Osteocyte (in vitro differentiated cells): Measurements from ENCODE around the gene COL24A1. TPM values are rescaled to one million over a fixed set of nuclear protein-coding genes. Genes with fewer than 3 reads are reported as not detected.

ENCODE experiments used
- DNase-seq: peaks from one replicate; pipeline ENCODE4 v3.0.0; 2021; ENCODE audit warnings: mixed read lengths; ENCODE audit not compliant: unreplicated experiment; ENCODE audit errors: extremely low spot score
- H3K27ac Mint-ChIP-seq: one replicate; pipeline ENCODE4 v1.8.0; 2021; ENCODE audit warnings: mild to moderate bottlenecking, mixed read lengths; ENCODE audit not compliant: unreplicated experiment
- H3K27me3 Mint-ChIP-seq: one replicate; pipeline ENCODE4 v1.8.0; 2021; ENCODE audit warnings: mixed read lengths; ENCODE audit not compliant: unreplicated experiment
- H3K36me3 Mint-ChIP-seq: one replicate; pipeline ENCODE4 v1.8.0; 2021; ENCODE audit warnings: mixed read lengths; ENCODE audit not compliant: unreplicated experiment
- H3K4me1 Mint-ChIP-seq: one replicate; pipeline ENCODE4 v1.8.0; 2021; ENCODE audit warnings: mixed read lengths; ENCODE audit not compliant: unreplicated experiment
- H3K4me3 Mint-ChIP-seq: one replicate; pipeline ENCODE4 v1.8.0; 2021; ENCODE audit warnings: mild to moderate bottlenecking, moderate library complexity, mixed read lengths; ENCODE audit not compliant: unreplicated experiment
- H3K9me3 Mint-ChIP-seq: one replicate; pipeline ENCODE4 v1.8.0; 2021; ENCODE audit warnings: mixed read lengths; ENCODE audit not compliant: unreplicated experiment
- CTCF ChIP-seq: fragments of 200-600 bp; sonication (generic); IDR thresholded peaks from 2 replicates; pipeline ENCODE4 v1.5.0; 2021; ENCODE audit warnings: antibody characterized with exemption, mild to moderate bottlenecking, moderate library complexity
- total RNA-seq: library from RNA; stranded (reverse); gene quantifications from 2 replicates; pipeline ENCODE4 v1.2.1, GENCODE V29; 2021

Gene COL24A1
- total RNA-seq, 1 donor from 2014 or later, result 0.46 TPM

GRCh38 chr1:85952460-85952859 lies 204.1 kb downstream of the COL24A1 start:
- Mint-ChIP-seq H3K27ac (peak overlapping the region; percentile 52), H3K27me3 (no peaks in the 10 kb centered on the region), H3K4me1 (peaks cover 19% of the 10 kb centered on the region), H3K4me3 (no peak overlapping the region), H3K9me3 (no peaks in the 10 kb centered on the region), H3K36me3 (no peaks in the 10 kb centered on the region)
- TF ChIP-seq CTCF, result no peak
- DNase-seq, result no peak

- no peak overlapping the region for H3K27ac Mint-ChIP-seq
- peaks cover 10% of the 10 kb centered on the region for H3K4me1 Mint-ChIP-seq
- H3K36me3 Mint-ChIP-seq, result no peaks in the 10 kb centered on the region
- no peaks in the 10 kb centered on the region for H3K9me3 Mint-ChIP-seq
- H3K27me3 Mint-ChIP-seq, result no peaks in the 10 kb centered on the region
- no peak for TF ChIP-seq CTCF
- no peak for DNase-seq
- H3K4me3 Mint-ChIP-seq, result no peak overlapping the region
Measured at GRCh38 chr1:85947186-85947585, 209.4 kb downstream of the COL24A1 start.

- Mint-ChIP-seq H3K36me3 (no peaks in the 10 kb centered on the region), H3K27ac (no peak overlapping the region), H3K27me3 (no peaks in the 10 kb centered on the region), H3K9me3 (no peaks in the 10 kb centered on the region), H3K4me1 (peaks cover 27% of the 10 kb centered on the region), H3K4me3 (no peak overlapping the region)
- TF ChIP-seq CTCF, result no peak
- no peak for DNase-seq
Measured at GRCh38 chr1:85943945-85944344, 212.6 kb downstream of the COL24A1 start.

- H3K36me3 Mint-ChIP-seq, result no peaks in the 10 kb centered on the region
- peaks cover 27% of the 10 kb centered on the region for H3K4me1 Mint-ChIP-seq
- no peaks in the 10 kb centered on the region for H3K9me3 Mint-ChIP-seq
- H3K27me3 Mint-ChIP-seq, result no peaks in the 10 kb centered on the region
- no peak overlapping the region for H3K4me3 Mint-ChIP-seq
- H3K27ac Mint-ChIP-seq, result no peak overlapping the region
- TF ChIP-seq CTCF, result no peak
- no peak for DNase-seq
Measured at GRCh38 chr1:85943526-85943925, 213.0 kb downstream of the COL24A1 start.

GRCh38 chr1:85940656-85941306 lies 215.8 kb downstream of the COL24A1 start:
- TF ChIP-seq CTCF, result no peak
- Mint-ChIP-seq H3K4me3 (no peak overlapping the region), H3K9me3 (no peaks in the 10 kb centered on the region), H3K27me3 (no peaks in the 10 kb centered on the region), H3K36me3 (no peaks in the 10 kb centered on the region), H3K27ac (peak overlapping the region; percentile 69), H3K4me1 (peaks cover 22% of the 10 kb centered on the region)
- no peak for DNase-seq
